GM23338 (cell line): Measurements from ENCODE around the gene PHF23. TPM values are rescaled to one million over a fixed set of nuclear protein-coding genes. Genes with fewer than 3 reads are reported as not detected.
A peak's percentile ranks its signal among the peaks of the same experiment; 100 is the strongest.

Experiments
- ATAC-seq: fragments of 200-7000 bp; cut with Tn5 transposase; 3 replicates; pipeline ENCODE4 v1.9.1; 2020
- DNase-seq: peaks from one replicate; pipeline ENCODE4 v3.0.0-alpha.2; 2015; ENCODE audit warnings: low spot score
- H2AFZ ChIP-seq: fragments of 200-600 bp; sonication (generic); 2 replicates; pipeline ENCODE4 v1.8.0; 2016; ENCODE audit warnings: antibody characterized with exemption, mild to moderate bottlenecking, moderate library complexity
- H3F3A ChIP-seq: fragments of 200-600 bp; sonication (generic); replicated peaks from 2 replicates; pipeline ENCODE4 v1.8.0; 2017; ENCODE audit warnings: antibody characterized with exemption, mixed run types, low read depth
- H3K27ac ChIP-seq: fragments of 200-600 bp; sonication (generic); 2 replicates; pipeline ENCODE4 v1.6.1; 2016; ENCODE audit warnings: low read depth
- H3K27me3 ChIP-seq: fragments of 200-600 bp; sonication (generic); 2 replicates; pipeline ENCODE4 v1.8.0; 2016; ENCODE audit warnings: mild to moderate bottlenecking, mixed run types, moderate library complexity; ENCODE audit not compliant: insufficient read depth
- H3K36me3 ChIP-seq: fragments of 200-600 bp; sonication (generic); 2 replicates; pipeline ENCODE4 v1.8.0; 2016; ENCODE audit warnings: mild to moderate bottlenecking; ENCODE audit not compliant: insufficient read depth
- H3K4me1 ChIP-seq: fragments of 200-600 bp; sonication (generic); 2 replicates; pipeline ENCODE4 v1.8.0; 2016; ENCODE audit warnings: mild to moderate bottlenecking, moderate library complexity; ENCODE audit not compliant: insufficient read depth
- H3K4me2 ChIP-seq: fragments of 200-600 bp; sonication (generic); 2 replicates; pipeline ENCODE4 v1.7.1; 2017; ENCODE audit warnings: mixed run types
- H3K4me3 ChIP-seq: fragments of 200-600 bp; sonication (generic); 2 replicates; pipeline ENCODE4 v1.6.1; 2016; ENCODE audit warnings: mixed run types
- H3K79me2 ChIP-seq: fragments of 200-600 bp; sonication (generic); replicated peaks from 2 replicates; pipeline ENCODE4 v1.8.0; 2017; ENCODE audit warnings: mild to moderate bottlenecking; ENCODE audit not compliant: insufficient read depth
- H3K9me2 ChIP-seq: fragments of 200-600 bp; sonication (generic); 2 replicates; pipeline ENCODE4 v1.8.0; 2017; ENCODE audit not compliant: insufficient read depth
- H4K20me1 ChIP-seq: fragments of 200-600 bp; sonication (generic); replicated peaks from 2 replicates; pipeline ENCODE4 v1.8.0; 2017; ENCODE audit warnings: mild to moderate bottlenecking; ENCODE audit not compliant: insufficient read depth
- H3K27ac Mint-ChIP-seq: 2 replicates; pipeline ENCODE4 v1.8.0; 2020; ENCODE audit warnings: inconsistent platforms, mild to moderate bottlenecking, moderate library complexity, mixed read lengths
- H3K27me3 Mint-ChIP-seq: 3 replicates; pipeline ENCODE4 v1.8.0; 2022; ENCODE audit warnings: low read depth, mild to moderate bottlenecking, moderate library complexity, mixed read lengths, inconsistent platforms; ENCODE audit not compliant: insufficient read depth, poor library complexity
- H3K36me3 Mint-ChIP-seq: 3 replicates; pipeline ENCODE4 v1.8.0; 2021; ENCODE audit warnings: low read depth, mild to moderate bottlenecking, inconsistent platforms, moderate library complexity, mixed read lengths
- H3K4me1 Mint-ChIP-seq: 3 replicates; pipeline ENCODE4 v1.8.0; 2020; ENCODE audit warnings: mild to moderate bottlenecking, inconsistent platforms, mixed read lengths
- H3K4me3 Mint-ChIP-seq: 3 replicates; pipeline ENCODE4 v1.8.0; 2021; ENCODE audit warnings: moderate library complexity, mild to moderate bottlenecking, inconsistent platforms, mixed read lengths
- H3K9me3 Mint-ChIP-seq: 3 replicates; pipeline ENCODE4 v1.8.0; 2020; ENCODE audit warnings: moderate library complexity, mild to moderate bottlenecking, inconsistent platforms, mixed read lengths
- CREB1 ChIP-seq: fragments of 250-450 bp; sonication (Bioruptor Pico); IDR thresholded peaks from 2 replicates; pipeline ENCODE4 v1.5.0; 2020; ENCODE audit warnings: low read depth, mild to moderate bottlenecking, moderate library complexity
- ETS1 ChIP-seq: IDR thresholded peaks from 2 replicates; pipeline ENCODE4 v1.6.1; 2016; ENCODE audit warnings: antibody characterized with exemption
- EZH2 ChIP-seq: fragments of 200-600 bp; sonication (generic); IDR thresholded peaks from one replicate; pipeline ENCODE4 v1.8.0; 2017; ENCODE audit warnings: antibody characterized with exemption, mild to moderate bottlenecking, low read depth; ENCODE audit not compliant: unreplicated experiment
- EZH2phosphoT487 ChIP-seq: fragments of 200-600 bp; sonication (generic); IDR thresholded peaks from one replicate; pipeline ENCODE4 v1.8.1; 2018; ENCODE audit warnings: antibody characterized with exemption; ENCODE audit not compliant: unreplicated experiment
- JUNB ChIP-seq: IDR thresholded peaks from one replicate; pipeline ENCODE4 v1.6.1; 2016; ENCODE audit warnings: antibody characterized with exemption; ENCODE audit not compliant: unreplicated experiment
- NANOG ChIP-seq: IDR thresholded peaks from 2 replicates; pipeline ENCODE4 v1.6.1; 2016; ENCODE audit warnings: antibody characterized with exemption, borderline replicate concordance
- POLR2AphosphoS5 ChIP-seq: IDR thresholded peaks from 2 replicates; pipeline ENCODE4 v1.6.1; 2016; ENCODE audit warnings: antibody characterized with exemption, low read depth
- STAT1 ChIP-seq: IDR thresholded peaks from one replicate; pipeline ENCODE4 v1.6.1; 2016; ENCODE audit warnings: antibody characterized with exemption; ENCODE audit not compliant: unreplicated experiment
- ZNF114 ChIP-seq: fragments of 250-450 bp; sonication (Bioruptor Pico); IDR thresholded peaks from 2 replicates; pipeline ENCODE4 v1.5.0; 2020; ENCODE audit warnings: mild to moderate bottlenecking, moderate library complexity
- ZNF331 ChIP-seq: fragments of 250-450 bp; sonication (Bioruptor Pico); IDR thresholded peaks from 2 replicates; pipeline ENCODE4 v1.5.0; 2020; ENCODE audit warnings: low read depth, mild to moderate bottlenecking, moderate library complexity
- ZNF462 ChIP-seq: fragments of 250-450 bp; sonication (Bioruptor Pico); IDR thresholded peaks from 2 replicates; pipeline ENCODE4 v1.5.0; 2020; ENCODE audit warnings: mild to moderate bottlenecking, moderate library complexity
- polyA plus RNA-seq: library from polyadenylated mRNA; unstranded; fragments of >200 nt; fragmentation: Nextera tagmentation; extraction: Ambion mirVana; gene quantifications from 2 replicates; pipeline ENCODE4 v1.2.1, GENCODE V29; 2016
- total RNA-seq: library from RNA; depleted of rRNA; stranded (reverse); fragments of >200 nt; shearing (Covaris generic); gene quantifications from 2 replicates; pipeline ENCODE4 v1.2.3, GENCODE V29; 2014

Gene PHF23
- total and polyA plus RNA-seq, 2 experiments from 2014 or later, result 35.4 to 51.0 TPM

- peaks cover 22% of the 10 kb centered on the region for H4K20me1 ChIP-seq
- Mint-ChIP-seq H3K9me3 (no peaks in the 10 kb centered on the region; the same call in 1 of the 3 replicates), H3K4me1 (peaks cover 49% of the 10 kb centered on the region), H3K27me3 (peaks cover 45% of the 10 kb centered on the region), H3K4me3 (peak within 1 kb of the TSS; percentile 91), H3K27ac (peak within 1 kb of the TSS; percentile 89), H3K36me3 (peaks cover 44% of the 10 kb centered on the region)
- TF ChIP-seq ETS1, result peak; percentile 89
- TF ChIP-seq STAT1, result no peak
- TF ChIP-seq ZNF114 (CRISPR knock-in tag), result no peak
- peak; percentile 48; the same call in 1 of the 2 replicates for TF ChIP-seq CREB1 (CRISPR knock-in tag)
- peak; percentile 86 for TF ChIP-seq POLR2AphosphoS5
- H3K79me2 ChIP-seq, result peaks cover 12% of the 10 kb centered on the region
- peaks cover 44% of the 10 kb centered on the region for H3K4me1 ChIP-seq
- H3K27ac ChIP-seq, result no peak within 1 kb of the TSS
- peak; percentile 95 for DNase-seq
- peak within 1 kb of the TSS; percentile 92 for H3K4me2 ChIP-seq
- H2AFZ ChIP-seq, result peak within 1 kb of the TSS; percentile 90; the same call in 1 of the 2 replicates
- H3K9me2 ChIP-seq, result no peaks in the 10 kb centered on the region
- H3K36me3 ChIP-seq, result peaks cover 9% of the 10 kb centered on the region; the same call in 1 of the 2 replicates
- peak within 1 kb of the TSS; percentile 83 for H3K4me3 ChIP-seq
- H3K27me3 ChIP-seq, result no peaks in the 10 kb centered on the region
- peak; percentile 69 for ATAC-seq
- peaks cover 23% of the 10 kb centered on the region for H3F3A ChIP-seq
Measured at GRCh38 chr17:7219812-7220592, 19.3 kb downstream of the PHF23 start, which contains the start of the genes ACADVL and DLG4. Gene ACADVL, plus strand, starts transcription at chr17:7219938. Its CDS starts 47 bp downstream, at chr17:7219985. Gene DLG4, minus strand, starts transcription at chr17:7219836.

- peaks cover 8% of the 10 kb centered on the region; the same call in 1 of the 2 replicates for H3K36me3 ChIP-seq
- peak overlapping the region; percentile 91 for H3K4me3 Mint-ChIP-seq
- H3K9me3 Mint-ChIP-seq, result no peaks in the 10 kb centered on the region; the same call in 1 of the 3 replicates
- H4K20me1 ChIP-seq, result peaks cover 22% of the 10 kb centered on the region
- H3K4me1 Mint-ChIP-seq, result peaks cover 49% of the 10 kb centered on the region
- H3K27me3 Mint-ChIP-seq, result peaks cover 49% of the 10 kb centered on the region
- H2AFZ ChIP-seq, result peak overlapping the region; percentile 90; the same call in 1 of the 2 replicates
- H3K79me2 ChIP-seq, result peaks cover 12% of the 10 kb centered on the region
- H3K4me2 ChIP-seq, result peak overlapping the region; percentile 92
- H3K9me2 ChIP-seq, result no peaks in the 10 kb centered on the region
- H3K4me3 ChIP-seq, result peak overlapping the region; percentile 83
- H3K36me3 Mint-ChIP-seq, result peaks cover 39% of the 10 kb centered on the region
- peaks cover 23% of the 10 kb centered on the region for H3F3A ChIP-seq
- H3K4me1 ChIP-seq, result peaks cover 44% of the 10 kb centered on the region
- no peaks in the 10 kb centered on the region for H3K27me3 ChIP-seq
- ATAC-seq (no peak), DNase-seq (no peak)
- no peak overlapping the region for H3K27ac ChIP-seq
- peak overlapping the region; percentile 82 for H3K27ac Mint-ChIP-seq
- TF ChIP-seq ZNF331, result no peak
- no peak for TF ChIP-seq CREB1 (CRISPR knock-in tag)
- TF ChIP-seq NANOG, result no peak
- no peak for TF ChIP-seq EZH2phosphoT487
- no peak for TF ChIP-seq JUNB
- TF ChIP-seq POLR2AphosphoS5, result no peak
- no peak for TF ChIP-seq EZH2
- no peak for TF ChIP-seq ETS1
- TF ChIP-seq STAT1, result no peak
- TF ChIP-seq ZNF462 (CRISPR knock-in tag), result no peak
- no peak for TF ChIP-seq ZNF114 (CRISPR knock-in tag)
Measured at GRCh38 chr17:7219229-7219811, 19.9 kb downstream of the PHF23 start.
